SK-N-SH treated with all-trans-retinoic acid at 6 μM for 48 hours (cell line): ENCODE results near the gene KDF1.

Experiments
- ESRRG ChIP-seq: fragments of 250-450 bp; sonication (Bioruptor Pico); IDR thresholded peaks from 2 replicates; pipeline ENCODE4 v1.6.1; 2021; ENCODE audit warnings: mild to moderate bottlenecking
- PATZ1 ChIP-seq: fragments of 250-450 bp; sonication (Bioruptor Pico); IDR thresholded peaks from 2 replicates; pipeline ENCODE4 v1.8.0; 2020; ENCODE audit warnings: mild to moderate bottlenecking, moderate library complexity, borderline replicate concordance

GRCh38 chr1:26936823-26937222 lies 23.4 kb downstream of the KDF1 start:
- TF ChIP-seq PATZ1 (CRISPR knock-in tag) (no peak), ESRRG (CRISPR knock-in tag) (no peak)
